ENCODE data around the gene TEAD1.

TEAD1 gene

DNA sequence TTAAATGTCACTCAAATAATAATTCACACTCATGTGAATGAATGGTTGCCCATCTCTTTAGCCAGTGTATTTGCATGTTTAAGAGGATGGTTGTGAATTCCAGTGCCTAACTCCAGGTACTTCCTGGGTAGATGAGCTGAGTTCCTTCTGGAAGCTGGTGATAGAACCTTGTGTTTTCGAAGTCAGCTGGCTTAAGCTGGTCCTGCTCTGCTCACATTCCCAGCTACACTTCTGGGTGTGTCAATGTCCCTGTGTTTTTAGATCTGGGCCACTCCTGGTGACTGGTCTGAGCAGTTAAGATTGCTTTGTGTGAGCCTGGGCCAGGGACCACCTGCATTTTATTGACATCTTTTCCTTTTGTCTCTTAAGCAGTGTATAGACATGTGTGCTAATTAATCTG is 10.6 kb downstream of the TEAD1 start:
- H3K27me3 ChIP-seq, result no peaks in the 10 kb centered on the region
- no peak for DNase-seq
- H3K9me3 ChIP-seq, result no peaks in the 10 kb centered on the region
- H3K4me3 ChIP-seq (ENCODE audit: low read depth, low read length), result no peak overlapping the region
- H3K36me3 ChIP-seq, result peaks cover 15% of the 10 kb centered on the region
- TF ChIP-seq, protein P1, sequence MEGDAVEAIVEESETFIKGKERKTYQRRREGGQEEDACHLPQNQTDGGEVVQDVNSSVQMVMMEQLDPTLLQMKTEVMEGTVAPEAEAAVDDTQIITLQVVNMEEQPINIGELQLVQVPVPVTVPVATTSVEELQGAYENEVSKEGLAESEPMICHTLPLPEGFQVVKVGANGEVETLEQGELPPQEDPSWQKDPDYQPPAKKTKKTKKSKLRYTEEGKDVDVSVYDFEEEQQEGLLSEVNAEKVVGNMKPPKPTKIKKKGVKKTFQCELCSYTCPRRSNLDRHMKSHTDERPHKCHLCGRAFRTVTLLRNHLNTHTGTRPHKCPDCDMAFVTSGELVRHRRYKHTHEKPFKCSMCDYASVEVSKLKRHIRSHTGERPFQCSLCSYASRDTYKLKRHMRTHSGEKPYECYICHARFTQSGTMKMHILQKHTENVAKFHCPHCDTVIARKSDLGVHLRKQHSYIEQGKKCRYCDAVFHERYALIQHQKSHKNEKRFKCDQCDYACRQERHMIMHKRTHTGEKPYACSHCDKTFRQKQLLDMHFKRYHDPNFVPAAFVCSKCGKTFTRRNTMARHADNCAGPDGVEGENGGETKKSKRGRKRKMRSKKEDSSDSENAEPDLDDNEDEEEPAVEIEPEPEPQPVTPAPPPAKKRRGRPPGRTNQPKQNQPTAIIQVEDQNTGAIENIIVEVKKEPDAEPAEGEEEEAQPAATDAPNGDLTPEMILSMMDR (IDR thresholded peaks at IDR 0.05; ENCODE audit: low read depth, low read length), result no peak
- H3K4me1 ChIP-seq, result peaks cover 26% of the 10 kb centered on the region

DNA sequence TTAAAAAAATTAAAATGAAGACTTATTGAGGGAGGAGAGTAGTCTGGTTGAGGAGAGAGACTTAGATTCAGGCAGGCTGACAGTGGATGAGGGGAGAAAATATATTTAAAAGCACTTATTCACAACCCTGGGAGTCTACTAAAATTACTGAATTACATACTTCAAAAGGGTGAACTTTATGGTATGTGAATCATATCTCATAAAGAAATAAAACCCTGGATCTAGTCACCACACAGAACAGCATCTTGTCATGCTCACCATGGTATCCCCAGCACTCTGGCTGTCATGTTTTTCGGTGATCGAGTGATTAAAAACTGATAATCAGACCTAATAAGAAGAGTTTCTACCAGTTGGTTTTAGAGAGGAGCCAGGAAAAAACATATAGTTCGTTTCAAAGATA is 11.0 kb downstream of the TEAD1 start:
- TF ChIP-seq, protein P1 (IDR thresholded peaks at IDR 0.05; ENCODE audit: low read depth, low read length), result no peak
- Histone ChIP-seq H3K9me3 (no peaks in the 10 kb centered on the region), H3K4me1 (peaks cover 26% of the 10 kb centered on the region), H3K36me3 (peaks cover 15% of the 10 kb centered on the region), H3K27me3 (no peaks in the 10 kb centered on the region), H3K4me3 (ENCODE audit: low read depth, low read length) (no peak overlapping the region)
- no peak for DNase-seq

DNA sequence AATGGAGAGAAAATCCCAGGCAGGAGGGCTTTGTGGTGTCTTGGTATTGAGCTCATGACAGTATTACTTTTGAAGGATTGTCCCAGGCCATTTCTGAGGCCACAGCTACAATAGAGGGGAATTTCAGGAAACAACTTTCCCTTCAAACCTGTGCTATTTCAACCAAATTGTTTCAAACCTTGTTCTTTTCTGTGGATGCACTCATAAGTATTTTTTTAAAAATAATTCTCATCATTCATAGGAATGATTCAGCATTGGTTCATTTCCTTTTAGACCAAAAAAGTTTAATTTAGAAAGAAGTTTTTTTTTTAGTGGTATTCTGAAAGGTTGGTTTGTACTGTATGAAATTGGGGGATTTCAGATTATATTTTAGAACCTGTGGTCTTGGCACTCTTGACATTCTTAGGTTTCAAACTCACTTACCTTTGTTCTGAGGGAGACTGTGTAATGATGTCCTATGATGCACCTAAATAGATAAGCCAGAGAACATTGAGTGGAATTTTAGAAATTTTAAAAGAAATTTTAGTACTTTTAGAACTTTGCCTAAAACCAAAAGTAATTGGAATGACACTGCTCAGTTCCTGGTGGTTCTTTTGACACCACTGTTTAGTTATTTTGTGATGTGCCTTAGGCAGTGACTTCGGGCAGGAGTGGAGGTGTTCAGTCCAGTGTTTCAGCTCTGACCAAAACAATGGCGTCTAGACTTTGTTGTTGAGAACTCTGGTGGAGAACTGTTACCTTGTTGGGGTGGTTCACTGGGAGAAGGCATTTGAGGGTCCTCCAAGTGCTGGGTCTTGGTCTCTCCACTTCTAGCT is 12.2 kb downstream of the TEAD1 start:
- Histone ChIP-seq H3K4me3 (ENCODE audit: low read depth, low read length) (no peak overlapping the region), H3K27me3 (no peaks in the 10 kb centered on the region), H3K4me1 (peaks cover 28% of the 10 kb centered on the region), H3K36me3 (peaks cover 10% of the 10 kb centered on the region), H3K9me3 (no peaks in the 10 kb centered on the region)
- no peak for DNase-seq
- TF ChIP-seq, protein P1 (IDR thresholded peaks at IDR 0.05; ENCODE audit: low read depth, low read length), result no peak

DNA sequence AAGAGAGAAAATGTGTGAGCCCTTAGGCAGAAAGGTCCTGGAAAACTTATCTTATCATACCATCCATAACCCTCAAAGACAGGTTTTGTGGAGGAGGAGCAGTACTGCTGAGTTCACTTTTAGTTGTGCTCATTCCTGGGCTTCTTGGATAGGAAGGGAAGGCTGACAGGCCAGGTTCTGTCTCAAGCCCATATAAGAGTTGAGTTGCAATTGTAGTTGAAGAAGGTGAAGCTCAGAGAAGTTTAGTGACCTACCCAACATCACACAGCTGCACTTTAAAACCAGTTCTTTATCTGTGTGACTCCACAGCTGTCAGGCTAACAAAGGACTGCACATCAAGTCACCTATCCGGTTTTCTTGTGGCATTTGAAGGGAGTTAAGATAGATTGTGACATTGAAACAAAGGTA is 13.0 kb downstream of the TEAD1 start:
- Histone ChIP-seq H3K4me1 (peaks cover 27% of the 10 kb centered on the region), H3K36me3 (0 out of 2 replicates have a peak, but pooled peaks cover 4% of the 10 kb centered on the region), H3K4me3 (ENCODE audit: low read depth, low read length) (no peak overlapping the region), H3K27me3 (no peaks in the 10 kb centered on the region), H3K9me3 (no peaks in the 10 kb centered on the region)
- TF ChIP-seq, protein P1 (IDR thresholded peaks at IDR 0.05; ENCODE audit: low read depth, low read length), result no peak
- no peak for DNase-seq

DNA sequence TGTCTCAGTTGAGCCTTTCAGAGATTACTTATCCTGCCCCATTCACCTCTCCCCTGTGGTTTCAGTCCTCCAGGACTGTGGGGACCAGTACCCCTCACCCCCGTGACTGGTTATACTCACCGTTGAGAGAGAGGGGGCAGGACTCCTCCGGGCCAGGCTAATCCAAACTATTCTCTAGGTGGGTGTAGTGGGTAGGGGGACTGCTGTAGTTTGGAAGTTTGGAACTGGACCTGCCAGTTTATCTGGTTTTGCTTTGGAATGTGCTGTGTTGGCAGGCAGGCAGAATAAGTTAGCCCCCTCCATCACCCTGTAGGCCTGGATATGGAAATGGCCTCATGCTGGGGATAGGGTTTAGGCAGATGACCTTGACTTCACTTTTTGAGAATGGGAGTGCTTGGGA is 13.5 kb downstream of the TEAD1 start:
- Histone ChIP-seq H3K9me3 (no peaks in the 10 kb centered on the region), H3K4me1 (peaks cover 25% of the 10 kb centered on the region), H3K36me3 (0 out of 2 replicates have a peak, but pooled peaks cover 4% of the 10 kb centered on the region), H3K4me3 (ENCODE audit: low read depth, low read length) (no peak overlapping the region), H3K27me3 (no peaks in the 10 kb centered on the region)
- no peak for DNase-seq
- TF ChIP-seq, protein P1 (IDR thresholded peaks at IDR 0.05; ENCODE audit: low read depth, low read length), result no peak

DNA sequence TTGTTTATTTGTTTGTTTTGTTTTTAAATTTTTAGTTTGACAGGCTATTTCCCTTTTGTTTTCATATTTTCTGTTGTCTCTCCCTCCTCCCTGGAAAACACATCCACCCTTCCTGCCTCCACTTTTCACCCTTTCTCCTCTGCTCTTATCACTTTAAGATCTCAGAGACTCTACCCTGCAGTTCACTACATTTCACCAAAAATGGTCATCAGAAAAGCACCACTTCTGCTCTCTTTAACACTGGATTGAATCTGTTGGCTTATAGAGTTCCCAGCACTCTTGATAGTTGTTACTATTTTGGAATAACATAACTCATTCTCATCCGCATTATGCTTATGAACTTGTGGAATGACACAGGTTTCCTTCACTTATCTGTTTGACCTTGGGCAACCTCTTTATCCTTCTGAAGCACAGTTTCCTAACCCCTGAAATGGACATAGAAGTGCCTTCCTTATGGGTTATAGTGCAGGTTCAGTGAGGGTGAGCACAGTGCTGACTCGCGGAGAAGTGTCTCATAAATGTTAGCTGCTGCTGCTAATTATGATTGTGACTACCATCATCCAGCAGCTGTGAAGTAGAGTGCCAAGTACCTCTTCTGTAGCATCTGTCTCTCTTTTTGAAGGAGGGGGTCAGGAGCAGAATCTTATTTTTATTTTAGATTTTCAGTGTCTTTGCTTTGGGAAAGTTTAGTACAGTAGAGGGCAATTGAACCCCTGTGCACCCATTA is 15.0 kb downstream of the TEAD1 start:
- DNase-seq, result no peak
- H3K4me3 ChIP-seq (ENCODE audit: low read depth, low read length), result no peak overlapping the region
- TF ChIP-seq, protein P1 (IDR thresholded peaks at IDR 0.05; ENCODE audit: low read depth, low read length), result no peak
- H3K4me1 ChIP-seq, result peaks cover 34% of the 10 kb centered on the region
- 0 out of 2 replicates have a peak, but pooled peaks cover 4% of the 10 kb centered on the region for H3K36me3 ChIP-seq
- H3K9me3 ChIP-seq, result no peaks in the 10 kb centered on the region
- H3K27me3 ChIP-seq, result no peaks in the 10 kb centered on the region

All from BE2C (cell line).